DMS153 treated with DMSO at 0.1 percent for 48 hours (cell line): ENCODE measurements around the gene SMYD3.
A peak's percentile ranks its signal among the peaks of the same experiment; 100 is the strongest.
"Not testable (repeated sequence)": the region's sequence is repeated elsewhere in the genome, so short reads cannot be mapped to it uniquely, and the experiment has no call there.

Experiments
- DNase-seq: peaks from one replicate; lab custom pipeline; 2025; ENCODE audit not compliant: unreplicated experiment; lab: John Stamatoyannopoulos, UW

The SMYD3 gene

DNA sequence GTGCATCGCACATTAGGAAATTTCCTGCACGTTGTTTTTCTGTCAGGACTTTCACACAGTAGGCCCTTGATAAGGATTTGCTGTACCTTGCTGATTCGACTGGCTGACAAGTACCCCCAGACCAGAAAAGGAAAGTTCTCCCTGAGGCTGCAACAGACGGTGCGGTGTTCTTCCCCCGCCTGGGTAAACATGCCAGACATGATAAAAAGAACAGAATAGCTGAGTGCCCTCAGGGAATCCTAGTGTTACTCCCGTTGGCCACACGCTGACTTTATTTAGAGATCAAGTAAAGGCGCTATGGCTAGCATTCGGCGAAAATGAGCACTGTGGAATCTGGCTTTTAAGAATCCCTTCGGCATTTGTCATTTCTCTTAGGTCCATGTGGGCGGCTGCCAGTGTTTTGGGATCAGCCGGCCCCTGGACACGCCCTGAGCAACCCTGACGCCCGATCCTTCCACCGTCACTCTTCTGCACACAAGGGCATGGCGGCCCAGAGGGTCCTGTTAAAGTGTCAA is 744.6 kb downstream of the SMYD3 start:
- DNase-seq = no peak

- DNase-seq = no peak
Observed at GRCh38 chr1:245760301-245760700, 746.8 kb downstream of the SMYD3 start.

- DNase-seq = no peak
Observed at GRCh38 chr1:245754463-245754961, 752.6 kb downstream of the SMYD3 start.

DNA sequence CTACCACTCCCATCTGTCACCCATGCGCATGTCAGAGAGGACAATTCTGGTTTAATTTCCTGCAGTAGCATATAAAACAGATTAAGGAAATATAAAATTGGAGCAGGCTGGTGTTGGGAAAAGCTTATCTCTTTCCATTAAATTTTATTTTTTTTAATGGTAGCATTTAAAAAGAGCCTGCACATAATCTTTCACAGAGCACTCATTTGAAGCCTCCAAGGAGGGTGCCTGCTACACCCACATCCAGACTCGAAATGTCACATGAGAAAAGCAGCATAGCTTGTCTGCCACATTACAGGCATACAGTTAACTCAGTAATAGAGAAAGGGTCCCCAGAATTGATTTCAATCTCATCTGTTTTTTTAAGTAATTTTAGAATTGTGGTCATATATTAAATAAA is 753.3 kb downstream of the SMYD3 start:
- DNase-seq = no peak

GRCh38 chr1:245752561-245752960 is 754.5 kb downstream of the SMYD3 start:
- no peak for DNase-seq

- DNase-seq = no peak
Observed at GRCh38 chr1:245751726-245752470, 755.2 kb downstream of the SMYD3 start.

GRCh38 chr1:245751116-245751515 is 756.0 kb downstream of the SMYD3 start:
- DNase-seq = no peak

DNA sequence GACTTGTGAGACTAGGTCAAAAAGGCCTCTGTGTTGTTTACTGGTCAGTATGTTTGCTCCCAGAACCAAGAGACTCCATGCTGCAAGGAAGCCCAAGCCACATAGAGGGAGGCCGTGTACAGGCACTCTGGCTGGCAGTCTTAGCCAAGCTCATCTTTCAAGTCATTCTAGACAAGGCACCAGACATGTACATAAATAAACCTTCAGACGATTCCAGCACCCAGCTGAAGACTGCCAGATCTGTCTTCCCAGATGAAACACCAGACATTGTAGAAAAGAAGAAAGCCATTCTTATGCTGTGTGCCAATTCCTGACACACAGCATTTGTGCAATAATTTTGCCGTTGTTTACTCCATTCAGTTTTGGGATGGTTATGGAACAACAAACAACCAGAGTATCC is 756.8 kb downstream of the SMYD3 start:
- DNase-seq = no peak

- DNase-seq = no peak
Observed at GRCh38 chr1:245749053-245749452, 758.0 kb downstream of the SMYD3 start.

DNA sequence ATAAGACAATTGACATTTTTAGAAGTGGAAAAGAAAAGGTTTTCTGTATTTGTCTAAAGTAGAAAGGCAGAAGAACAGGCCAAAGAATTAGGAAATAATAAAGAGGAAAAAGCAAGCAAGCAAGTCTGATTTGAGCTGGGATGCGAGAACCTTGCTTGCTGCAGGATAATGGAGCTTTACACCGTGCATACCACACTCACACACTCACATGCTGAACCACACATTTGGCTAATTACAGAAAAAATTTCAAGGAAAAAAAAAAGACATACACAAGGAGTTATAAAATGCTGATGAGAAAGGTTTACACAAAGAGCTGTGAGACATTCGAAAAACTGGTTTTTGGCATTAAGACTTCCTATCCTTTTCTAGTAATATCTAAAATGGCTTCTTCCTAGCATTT is 758.4 kb downstream of the SMYD3 start:
- DNase-seq = no peak

DNA sequence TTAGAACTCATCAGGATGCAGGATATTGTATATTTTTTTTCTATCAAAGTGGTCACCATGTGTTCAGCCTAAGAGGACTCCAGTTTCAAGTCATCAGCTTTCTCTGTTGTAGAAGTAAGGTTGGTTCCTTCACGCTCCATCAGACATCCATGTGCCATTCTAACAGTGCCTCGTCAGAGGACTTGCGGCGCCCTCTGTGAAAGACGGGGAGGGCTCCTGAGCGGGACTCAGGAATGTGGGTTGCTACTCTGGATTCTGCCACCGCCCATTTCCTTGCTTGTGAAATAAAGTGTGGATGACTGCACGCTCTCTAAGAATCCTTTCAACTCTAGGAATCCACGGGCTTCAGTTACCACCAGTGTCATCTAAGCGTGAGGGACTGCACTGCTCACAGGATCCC is 758.8 kb downstream of the SMYD3 start:
- no peak for DNase-seq

DNA sequence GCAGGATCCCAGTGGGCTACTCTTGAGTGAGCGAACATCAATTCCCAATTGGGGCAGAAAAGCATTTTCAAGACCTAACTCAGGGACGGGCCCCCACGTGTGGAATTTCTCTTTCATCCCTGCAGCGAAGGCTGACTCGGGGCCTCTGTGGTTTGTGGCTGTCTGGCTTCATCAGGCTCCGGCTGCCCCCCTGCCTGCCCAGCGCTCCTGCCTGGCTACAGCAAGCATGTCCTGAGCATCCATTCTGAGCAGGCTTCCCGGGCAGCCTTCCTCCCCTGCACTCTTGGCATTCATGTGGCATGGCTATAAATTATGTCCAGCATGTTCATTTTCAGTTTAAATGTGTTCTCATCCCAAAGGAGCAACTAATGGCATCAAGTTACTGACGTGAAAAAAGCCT is 764.2 kb downstream of the SMYD3 start:
- peak; percentile 30 for DNase-seq

- not testable (repeated sequence) for DNase-seq
Observed at GRCh38 chr1:245740336-245740735, 766.7 kb downstream of the SMYD3 start.

DNA sequence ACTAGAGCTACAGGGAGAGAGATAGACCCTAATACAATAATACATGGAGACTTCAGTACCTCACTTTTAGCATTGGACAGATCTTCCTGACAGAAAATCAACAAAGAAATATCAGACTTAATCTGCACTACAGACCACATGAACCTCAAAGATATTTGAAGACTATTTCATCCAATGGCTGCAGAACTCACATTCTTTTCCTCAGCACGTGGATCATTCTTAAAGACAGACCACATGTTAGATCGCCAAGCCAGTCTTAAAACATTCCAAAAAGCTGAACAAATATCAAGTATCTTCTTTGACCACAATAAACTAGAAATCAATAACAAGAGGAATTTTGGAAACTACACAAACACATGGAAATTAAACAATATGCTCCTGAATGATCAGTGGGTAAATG is 776.3 kb downstream of the SMYD3 start:
- DNase-seq = no peak

GRCh38 chr1:245728035-245728434 is 779.0 kb downstream of the SMYD3 start:
- not testable (repeated sequence) for DNase-seq

DNA sequence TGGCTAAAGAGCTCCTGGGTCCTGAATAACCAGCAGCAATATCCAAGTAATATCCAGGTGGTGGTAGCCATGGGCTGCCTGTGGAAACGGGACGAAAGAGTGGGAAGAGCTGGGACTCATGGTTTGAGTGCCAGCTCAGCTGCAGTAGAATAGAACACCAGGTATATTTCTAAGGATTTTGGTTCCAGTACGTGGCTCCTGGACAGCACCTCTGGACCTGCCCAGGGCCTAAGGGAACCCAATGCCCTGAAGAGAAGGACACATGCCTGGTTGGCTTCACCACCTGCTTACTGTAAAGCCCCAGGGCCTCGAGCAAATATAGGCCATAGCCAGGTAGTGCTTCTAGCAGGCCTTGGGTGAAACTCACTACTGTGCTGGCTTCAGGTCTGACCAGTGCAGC is 785.6 kb downstream of the SMYD3 start:
- DNase-seq = no peak

DNA sequence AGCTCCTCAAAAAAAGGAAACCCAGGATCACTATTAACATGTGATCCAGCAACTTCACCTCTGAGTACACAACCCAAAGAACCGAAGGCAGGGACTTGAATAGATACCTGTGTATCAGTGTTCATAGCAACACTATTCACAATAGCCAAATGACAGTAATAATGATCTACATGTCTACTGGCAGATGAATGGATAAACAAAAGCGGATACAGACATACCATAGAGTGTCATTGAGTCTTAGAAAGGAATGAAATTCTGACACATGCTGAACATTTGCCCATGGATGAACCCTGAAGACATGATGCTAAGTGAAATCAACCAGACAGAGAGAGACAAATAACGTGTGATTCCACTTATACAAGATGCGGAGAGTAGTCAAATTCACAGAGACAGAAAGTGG is 788.1 kb downstream of the SMYD3 start:
- DNase-seq = no peak

GRCh38 chr1:245718123-245718522 is 789.0 kb downstream of the SMYD3 start:
- DNase-seq = no peak

DNA sequence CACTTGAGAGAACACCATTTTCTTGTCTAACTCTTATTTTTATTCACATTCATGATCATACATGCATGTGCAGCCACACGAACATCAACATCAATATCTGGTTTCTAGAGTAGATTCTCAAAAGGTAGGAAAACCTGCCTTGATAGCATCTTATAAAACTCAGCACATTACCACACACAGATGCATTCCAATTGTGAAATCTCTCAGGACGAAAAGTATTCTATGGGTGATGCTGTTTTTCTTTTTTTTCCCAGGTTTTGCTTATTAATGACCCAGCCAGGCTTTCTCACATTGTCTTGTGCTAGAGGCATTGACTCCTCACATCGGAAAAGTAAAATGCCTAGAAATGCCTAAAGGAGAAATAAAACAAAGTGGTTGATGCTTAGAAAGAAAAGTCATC is 789.5 kb downstream of the SMYD3 start:
- no peak for DNase-seq

DNA sequence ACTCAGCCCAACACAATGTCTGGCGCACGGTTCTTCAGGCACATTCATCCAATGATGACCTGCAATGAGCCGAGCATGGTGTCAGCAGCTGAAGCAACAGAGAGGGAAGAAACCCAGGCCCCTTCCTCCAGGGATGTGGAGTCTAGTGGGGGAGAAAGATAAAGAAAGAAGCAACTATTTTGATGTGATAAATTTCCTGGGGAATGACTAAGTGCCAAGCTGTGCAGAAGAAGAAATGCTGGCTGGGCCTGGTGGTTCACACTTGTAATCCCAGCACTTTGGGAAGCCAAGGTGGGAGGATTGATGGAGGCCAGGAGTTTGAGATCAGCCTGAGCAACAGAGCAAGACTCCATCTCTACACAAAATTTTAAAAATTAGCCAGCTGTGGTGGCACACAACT is 790.5 kb downstream of the SMYD3 start:
- no peak for DNase-seq

DNA sequence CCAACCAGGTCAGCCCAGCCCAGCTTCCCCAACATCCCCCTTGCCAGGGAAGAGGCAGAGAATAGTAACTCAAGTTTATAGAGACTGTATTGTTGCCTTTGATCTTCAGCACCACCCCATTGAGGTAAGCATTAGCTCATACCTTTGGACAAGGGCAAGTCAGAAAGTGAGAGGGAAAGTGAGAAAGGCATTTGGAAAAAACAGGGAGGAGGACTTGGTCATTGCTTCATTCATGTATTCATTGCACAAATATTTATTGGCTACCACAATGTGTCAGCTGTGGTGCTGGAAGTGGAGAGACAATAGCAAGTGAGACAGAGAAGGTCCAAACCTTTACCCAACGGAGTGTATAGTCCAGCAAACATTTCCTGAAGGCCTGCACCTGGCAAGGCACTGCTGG is 791.1 kb downstream of the SMYD3 start:
- DNase-seq = no peak

GRCh38 chr1:245715291-245715701 is 791.8 kb downstream of the SMYD3 start:
- no peak for DNase-seq

- not testable (repeated sequence) for DNase-seq
Observed at GRCh38 chr1:245714027-245714426, 793.1 kb downstream of the SMYD3 start.
